K562 (cell line): ENCODE measurements around the gene ELF3. TPM values are rescaled to one million over a fixed set of nuclear protein-coding genes. Genes with fewer than 3 reads are reported as not detected.

Source experiments
- ATAC-seq: fragments of 200-7000 bp; cut with Tn5 transposase; 3 replicates; pipeline ENCODE4 v1.9.1; 2020; ENCODE audit warnings: moderate library complexity
- BruUV-seq: library from RNA; stranded (reverse); fragments of 400-500 nt; replicated peaks from 2 replicates; lab custom pipeline; 2021; lab: Mats Ljungman, UMichigan
- CTCF ChIA-PET: fragments of 300-600 bp; formaldehyde crosslinking; extraction: SDS; loops from one replicate; lab custom pipeline; 2021; ENCODE audit warnings: low intra/inter-chr PET ratio; lab: Yijun Ruan, JAX
- POLR2A ChIA-PET: fragments of 300-600, 350-650 bp; sonication (Branson Sonifier 250); formaldehyde crosslinking; extraction: SDS; loops from one replicate; lab custom pipeline; 2021; ENCODE audit warnings: antibody characterized with exemption, inconsistent platforms; lab: Yijun Ruan, JAX
- DNase-seq, 4 experiments: peaks; one replicate each; pipeline versions ENCODE4 v3.0.0 to v3.0.0-alpha.2; 2011 to 2018; ENCODE audit warnings: low spot score in 3 of 4, mixed read lengths in 3 of 4; ENCODE audit errors: extremely low read depth in 1 of 4
- FAIRE-seq: peaks from 2 replicates; lab custom pipeline; 2011; peaks lifted over from hg19 to GRCh38; lab: Jason Lieb, UNC
- H2AFZ ChIP-seq: 2 replicates; pipeline ENCODE4 v1.6.0; 2011; ENCODE audit warnings: low read depth, low read length, control low read depth, inconsistent platforms
- H3K27ac ChIP-seq: fragments of 200-600 bp; 3 replicates; pipeline ENCODE4 v1.8.0; 2011; ENCODE audit warnings: low read depth, mild to moderate bottlenecking, control low read depth, inconsistent platforms, low read length, moderate library complexity, mixed read lengths; ENCODE audit errors: extremely low read depth
- H3K27me3 ChIP-seq, 2 experiments: fragments of 300-600 bp in 1 of 2; 2 replicates in 1 of 2; 3 replicates in 1 of 2; pipeline versions ENCODE4 v1.6.0 to v1.8.0; 2011; ENCODE audit warnings: inconsistent platforms in 2 of 2, low read length in 2 of 2, mild to moderate bottlenecking in 1 of 2, mixed read lengths in 1 of 2, moderate library complexity in 1 of 2; ENCODE audit not compliant: control insufficient read depth in 2 of 2, insufficient read depth in 2 of 2
- H3K36me3 ChIP-seq: fragments of 300-600 bp; 3 replicates; pipeline ENCODE4 v1.8.0; 2011; ENCODE audit warnings: mild to moderate bottlenecking, low read length, inconsistent platforms; ENCODE audit not compliant: control insufficient read depth, insufficient read depth
- H3K4me1 ChIP-seq, 2 experiments: fragments of 200-600 bp in 1 of 2; replicated peaks in 1 of 2; 2 replicates in 1 of 2; 3 replicates in 1 of 2; pipeline versions ENCODE4 v1.5.1 to v1.8.0; 2011; ENCODE audit warnings: inconsistent platforms in 2 of 2, low read length in 2 of 2, mild to moderate bottlenecking in 1 of 2, mixed read lengths in 1 of 2, moderate library complexity in 1 of 2; ENCODE audit not compliant: control insufficient read depth in 2 of 2, insufficient read depth in 2 of 2
- H3K4me2 ChIP-seq: 2 replicates; pipeline ENCODE4 v1.6.1; 2011; ENCODE audit warnings: low read length, control low read depth, inconsistent platforms, mixed read lengths; ENCODE audit not compliant: insufficient read depth
- H3K4me3 ChIP-seq: fragments of 200-600 bp; sonication (generic), shearing (Covaris generic); 2 replicates; pipeline ENCODE4 v1.5.1; 2016; ENCODE audit warnings: control low read depth, inconsistent platforms
- H3K79me2 ChIP-seq: fragments of 200-600 bp; 3 replicates; pipeline ENCODE4 v1.8.0; 2011; ENCODE audit warnings: low read length, inconsistent platforms; ENCODE audit not compliant: control insufficient read depth, insufficient read depth
- H3K9ac ChIP-seq, 2 experiments: 2 replicates each; pipeline versions ENCODE4 v1.6.0 to v1.6.1; 2011; ENCODE audit warnings: low read depth in 2 of 2, low read length in 2 of 2, control low read depth in 1 of 2, inconsistent platforms in 1 of 2, mild to moderate bottlenecking in 1 of 2, mixed read lengths in 1 of 2; ENCODE audit not compliant: insufficient read depth in 1 of 2
- H3K9me1 ChIP-seq: one replicate; pipeline ENCODE4 v1.6.0; 2011; ENCODE audit warnings: inconsistent platforms, mild to moderate bottlenecking, low read length, moderate library complexity; ENCODE audit not compliant: control insufficient read depth, insufficient read depth
- H3K9me3 ChIP-seq: replicated peaks from 2 replicates; pipeline ENCODE4 v1.5.1; 2011; ENCODE audit warnings: low read depth, low read length, inconsistent platforms; ENCODE audit not compliant: control insufficient read depth, insufficient read depth
- H4K20me1 ChIP-seq: replicated peaks from 2 replicates; pipeline ENCODE4 v1.6.1; 2011; ENCODE audit warnings: low read length, inconsistent platforms, mixed read lengths; ENCODE audit not compliant: control insufficient read depth, insufficient read depth
- CBFA2T2 ChIP-seq: fragments of 450-650 bp; conservative IDR thresholded peaks from 2 replicates; pipeline ENCODE4 v1.6.1; 2017; ENCODE audit warnings: mild to moderate bottlenecking
- CREBBP ChIP-seq: IDR thresholded peaks from one replicate; pipeline ENCODE4 v1.6.1; 2012; ENCODE audit warnings: low read depth, mild to moderate bottlenecking, control low read depth, inconsistent platforms, low read length
- GATA2 ChIP-seq: sonication (generic); formaldehyde crosslinking; IDR thresholded peaks from 2 replicates; pipeline ENCODE4 v1.4.0; 2020; ENCODE audit warnings: mild to moderate bottlenecking, missing genetic modification reagents
- HDAC1 ChIP-seq, 2 experiments: fragments of 450-650 bp; IDR thresholded peaks; 2 replicates each; pipeline ENCODE4 v1.6.1; 2016 to 2017; ENCODE audit warnings: inconsistent platforms in 1 of 2, mild to moderate bottlenecking in 1 of 2, moderate library complexity in 1 of 2
- KAT7 ChIP-seq: sonication (generic); formaldehyde crosslinking; IDR thresholded peaks from 2 replicates; pipeline ENCODE4 v1.8.0; 2022; ENCODE audit warnings: missing genetic modification reagents, mild to moderate bottlenecking, borderline replicate concordance
- KLF6 ChIP-seq: fragments of 250-450 bp; sonication (Bioruptor Pico); IDR thresholded peaks from 2 replicates; pipeline ENCODE4 v1.4.0; 2020; ENCODE audit warnings: mild to moderate bottlenecking, moderate library complexity, borderline replicate concordance
- POLR2AphosphoS5 ChIP-seq: IDR thresholded peaks from 2 replicates; pipeline ENCODE4 v1.6.1; 2011; ENCODE audit warnings: mild to moderate bottlenecking, low read depth, low read length, moderate library complexity; ENCODE audit not compliant: control insufficient read depth, insufficient read depth
- RBM39 ChIP-seq: fragments of 200-400 bp; formaldehyde crosslinking; optimal IDR thresholded peaks from 2 replicates; pipeline ENCODE3; 2018; ENCODE audit warnings: low read depth, low read length
- SAFB ChIP-seq: fragments of 200-400 bp; formaldehyde crosslinking; IDR thresholded peaks from 2 replicates; pipeline ENCODE4 v1.6.1; 2017; ENCODE audit warnings: low read depth, low read length, borderline replicate concordance
- TCF7L2 ChIP-seq: fragments of 150-350 bp; IDR thresholded peaks from 2 replicates; pipeline ENCODE4 v1.6.1; 2016; ENCODE audit warnings: low read depth, mild to moderate bottlenecking, low read length, moderate library complexity
- U2AF1 ChIP-seq: fragments of 200-400 bp; formaldehyde crosslinking; optimal IDR thresholded peaks from 2 replicates; pipeline ENCODE3; 2017; ENCODE audit warnings: mild to moderate bottlenecking, low read depth, low read length, moderate library complexity
- ZNF224 ChIP-seq: sonication (generic); formaldehyde crosslinking; IDR thresholded peaks from 2 replicates; pipeline ENCODE4 v1.8.0; 2022; ENCODE audit warnings: mild to moderate bottlenecking, missing genetic modification reagents
- ZNF408 ChIP-seq: fragments of 250-450 bp; sonication (Bioruptor Pico); IDR thresholded peaks from 2 replicates; pipeline ENCODE4 v1.4.0; 2020; ENCODE audit warnings: low read depth, mild to moderate bottlenecking, moderate library complexity
- WGBS: fragments of 100-300 bp; shearing (Covaris generic); methylation state at CpG from one replicate; pipeline ENCODE4 v1.1.6; 2016; ENCODE audit warnings: low coverage, mixed read lengths; ENCODE audit not compliant: insufficient coverage; ENCODE audit errors: missing lambda C conversion rate; 5-methylcytosine and 5-hydroxymethylcytosine counted together
- in situ Hi-C: fragments of 300-500 bp; cut with MboI; formaldehyde crosslinking; loops from 4 replicates; pipeline ENCODE4 v1.15.0; 2018; ENCODE audit warnings: inconsistent platforms, mixed read lengths
- intact Hi-C: fragments of 100-400 bp; cut with micrococcal nuclease; formaldehyde crosslinking; loops from 2 replicates; pipeline ENCODE4 v1.14.2; 2022
- polyA plus RNA-seq, 8 experiments: library from polyadenylated mRNA; depleted of rRNA in 4 of 8; stranded (reverse) in 5 of 8; unstranded in 3 of 8; fragments of >200 nt; fragmentation: Nextera tagmentation in 2 of 8; fragmentation: Illumina TruSeq in 1 of 8; extraction: Ambion mirVana in 2 of 8; extraction: Trizol in 1 of 8; gene quantifications; 2 replicates each; pipeline versions ENCODE4 v1.2.1 to v1.2.3, GENCODE V29; 2011 to 2014; ENCODE audit warnings: inconsistent platforms in 1 of 8, missing spikeins in 1 of 8
- total RNA-seq, 7 experiments: library from RNA; depleted of rRNA in 6 of 7; stranded (reverse); fragments of >200 nt in 6 of 7; fragmentation: Illumina TruSeq in 2 of 7; extraction: Trizol in 2 of 7; gene quantifications; 2 replicates each; pipeline versions ENCODE4 v1.2.1 to v1.2.3, GENCODE V29; 2011 to 2021; ENCODE audit warnings: low replicate concordance in 1 of 7
- TF ChIP-seq, protein P1 (sequence below): IDR thresholded peaks from 2 replicates; pipeline ENCODE4 v1.6.1; 2011; ENCODE audit warnings: borderline replicate concordance, low read depth, mild to moderate bottlenecking, moderate library complexity, low read length; ENCODE audit not compliant: insufficient read depth, poor library complexity, severe bottlenecking
- TF ChIP-seq, protein P2 (sequence below): IDR thresholded peaks from 2 replicates; pipeline ENCODE4 v1.6.1; 2011; ENCODE audit not compliant: insufficient read length; ENCODE audit errors: extremely low read depth

The ELF3 gene
- total and polyA plus RNA-seq, 9 of the 15 experiments (the other 6 are each of a cell fraction or from before 2014, with no cell fraction given): 0.03 to 1.2 (median 0.07) TPM; not detected in 4

DNA sequence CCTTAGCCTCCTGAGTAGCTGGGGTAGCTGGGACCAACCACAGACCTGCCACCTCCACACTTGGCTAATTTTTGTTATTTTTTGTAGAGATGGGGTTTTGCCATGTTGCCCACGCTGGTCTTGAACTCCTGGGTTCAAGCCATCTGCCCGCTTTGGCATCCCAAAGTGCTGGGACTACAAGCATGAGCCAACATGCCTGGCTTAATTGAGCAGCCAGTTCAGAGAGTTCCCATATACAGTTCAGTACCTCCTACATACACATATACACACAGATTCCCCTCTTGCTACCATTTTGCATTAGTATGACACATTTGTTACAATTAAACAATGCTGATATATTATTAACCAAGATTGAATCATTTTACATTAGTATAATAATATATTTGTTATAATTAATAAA lies 25.0 kb upstream of the ELF3 start:
- H4K20me1 ChIP-seq: peaks cover 17% of the 10 kb centered on the region
- DNase-seq (no peak), FAIRE-seq (no peak)
- no peak overlapping the region for H3K9ac ChIP-seq
- peaks cover 45% of the 10 kb centered on the region for H3K36me3 ChIP-seq
- intact Hi-C loops: no loop called here
- peaks cover 44% of the 10 kb centered on the region for H3K79me2 ChIP-seq
- no peak overlapping the region for H3K4me2 ChIP-seq
- TF ChIP-seq RBM39 (no peak), ZNF224 (CRISPR knock-in tag) (no peak), CREBBP (no peak), GATA2 (CRISPR knock-in tag) (no peak), CBFA2T2 (no peak), ZNF408 (CRISPR knock-in tag) (no peak), KLF6 (CRISPR knock-in tag) (no peak), HDAC1 (IDR thresholded peaks at IDR 0.05) (no peak), POLR2AphosphoS5 (no peak), KAT7 (CRISPR knock-in tag) (no peak), SAFB (no peak), U2AF1 (no peak), TCF7L2 (no peak)
- TF ChIP-seq, protein P1, sequence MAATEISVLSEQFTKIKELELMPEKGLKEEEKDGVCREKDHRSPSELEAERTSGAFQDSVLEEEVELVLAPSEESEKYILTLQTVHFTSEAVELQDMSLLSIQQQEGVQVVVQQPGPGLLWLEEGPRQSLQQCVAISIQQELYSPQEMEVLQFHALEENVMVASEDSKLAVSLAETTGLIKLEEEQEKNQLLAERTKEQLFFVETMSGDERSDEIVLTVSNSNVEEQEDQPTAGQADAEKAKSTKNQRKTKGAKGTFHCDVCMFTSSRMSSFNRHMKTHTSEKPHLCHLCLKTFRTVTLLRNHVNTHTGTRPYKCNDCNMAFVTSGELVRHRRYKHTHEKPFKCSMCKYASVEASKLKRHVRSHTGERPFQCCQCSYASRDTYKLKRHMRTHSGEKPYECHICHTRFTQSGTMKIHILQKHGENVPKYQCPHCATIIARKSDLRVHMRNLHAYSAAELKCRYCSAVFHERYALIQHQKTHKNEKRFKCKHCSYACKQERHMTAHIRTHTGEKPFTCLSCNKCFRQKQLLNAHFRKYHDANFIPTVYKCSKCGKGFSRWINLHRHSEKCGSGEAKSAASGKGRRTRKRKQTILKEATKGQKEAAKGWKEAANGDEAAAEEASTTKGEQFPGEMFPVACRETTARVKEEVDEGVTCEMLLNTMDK: no peak
- TF ChIP-seq, protein P2, sequence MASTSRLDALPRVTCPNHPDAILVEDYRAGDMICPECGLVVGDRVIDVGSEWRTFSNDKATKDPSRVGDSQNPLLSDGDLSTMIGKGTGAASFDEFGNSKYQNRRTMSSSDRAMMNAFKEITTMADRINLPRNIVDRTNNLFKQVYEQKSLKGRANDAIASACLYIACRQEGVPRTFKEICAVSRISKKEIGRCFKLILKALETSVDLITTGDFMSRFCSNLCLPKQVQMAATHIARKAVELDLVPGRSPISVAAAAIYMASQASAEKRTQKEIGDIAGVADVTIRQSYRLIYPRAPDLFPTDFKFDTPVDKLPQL: no peak
- TF ChIP-seq, all 486 proteins: peak for 0
- Histone ChIP-seq H3K27ac (no peak overlapping the region), H3K9me3 (no peaks in the 10 kb centered on the region), H3K4me3 (no peak overlapping the region), H3K4me1 (peaks cover 9 to 19% of the 10 kb centered on the region in 2 experiments; a peak in 4 of 5 replicates), H3K27me3 (no peaks in the 10 kb centered on the region), H2AFZ (no peak overlapping the region), H3K9me1 (no peaks in the 10 kb centered on the region)
- ChIA-PET CTCF (no interaction called here), POLR2A (interaction anchor here (0.6 to 1.2 kb wide), 3 partner anchors 13 to 21 kb away, joined by 3 read pairs; no protein-coding TSS in a partner anchor)
- in situ Hi-C loops: no loop called here
- 100% methylated on average over 2 of the region's 2 CpGs for whole genome bisulfite sequencing
- no TSS peak for BruUV-seq
- ATAC-seq: no peak
